ENCODE data around the gene ARL5B.

The ARL5B gene

DNA sequence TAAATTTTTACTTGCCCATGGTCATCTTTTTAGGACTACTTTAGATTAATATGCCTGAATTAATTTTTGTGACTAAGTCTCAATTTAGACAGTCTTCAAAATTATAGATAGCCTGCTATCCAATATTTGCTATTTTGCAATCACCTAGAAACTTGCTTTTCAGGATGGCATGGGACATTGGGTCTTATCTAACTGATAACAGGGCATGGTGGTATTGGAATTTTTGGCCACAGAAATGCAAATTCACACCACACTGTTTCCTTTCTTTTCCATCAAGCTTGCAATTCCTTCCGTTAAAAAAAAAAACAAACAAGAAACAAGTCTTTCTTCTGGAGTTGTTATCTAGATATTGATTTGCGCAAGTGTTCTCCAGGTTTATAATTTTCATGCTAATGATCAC is 8.8 kb downstream of the ARL5B start:
- Histone ChIP-seq H4K20me1 (ENCODE audit: control insufficient read depth, insufficient read depth, low read depth, low read length) (no peaks in the 10 kb centered on the region; the same call in 1 of the 2 replicates), H3F3A (ENCODE audit: control insufficient read depth, insufficient read depth) (peaks cover 3% of the 10 kb centered on the region; the same call in 1 of the 2 replicates), H3K36me3 (ENCODE audit: control insufficient read depth, low read length) (peaks cover 56% of the 10 kb centered on the region), H3K4me2 (ENCODE audit: low read length) (no peak overlapping the region), H3K9me3 (ENCODE audit: control insufficient read depth, insufficient read depth, low read length) (no peaks in the 10 kb centered on the region), H3K79me2 (ENCODE audit: control insufficient read depth, low read length) (peaks cover 60% of the 10 kb centered on the region), H3K27me3 (ENCODE audit: control insufficient read depth, low read length) (no peaks in the 10 kb centered on the region), H3K9me2 (replicated peaks; ENCODE audit: control insufficient read depth, low read length) (no peaks in the 10 kb centered on the region), H3K4me3 (ENCODE audit: low read length) (no peak overlapping the region), H3K4me1 (ENCODE audit: control insufficient read depth, low read length) (no peaks in the 10 kb centered on the region), H3K27ac (ENCODE audit: low read depth, low read length) (no peak overlapping the region)
- TF ChIP-seq, protein P1, sequence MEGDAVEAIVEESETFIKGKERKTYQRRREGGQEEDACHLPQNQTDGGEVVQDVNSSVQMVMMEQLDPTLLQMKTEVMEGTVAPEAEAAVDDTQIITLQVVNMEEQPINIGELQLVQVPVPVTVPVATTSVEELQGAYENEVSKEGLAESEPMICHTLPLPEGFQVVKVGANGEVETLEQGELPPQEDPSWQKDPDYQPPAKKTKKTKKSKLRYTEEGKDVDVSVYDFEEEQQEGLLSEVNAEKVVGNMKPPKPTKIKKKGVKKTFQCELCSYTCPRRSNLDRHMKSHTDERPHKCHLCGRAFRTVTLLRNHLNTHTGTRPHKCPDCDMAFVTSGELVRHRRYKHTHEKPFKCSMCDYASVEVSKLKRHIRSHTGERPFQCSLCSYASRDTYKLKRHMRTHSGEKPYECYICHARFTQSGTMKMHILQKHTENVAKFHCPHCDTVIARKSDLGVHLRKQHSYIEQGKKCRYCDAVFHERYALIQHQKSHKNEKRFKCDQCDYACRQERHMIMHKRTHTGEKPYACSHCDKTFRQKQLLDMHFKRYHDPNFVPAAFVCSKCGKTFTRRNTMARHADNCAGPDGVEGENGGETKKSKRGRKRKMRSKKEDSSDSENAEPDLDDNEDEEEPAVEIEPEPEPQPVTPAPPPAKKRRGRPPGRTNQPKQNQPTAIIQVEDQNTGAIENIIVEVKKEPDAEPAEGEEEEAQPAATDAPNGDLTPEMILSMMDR (IDR thresholded peaks at IDR 0.05; ENCODE audit: low read depth, low read length, poor library complexity, severe bottlenecking) = no peak
- TF ChIP-seq EZH2phosphoT487 (IDR thresholded peaks at IDR 0.05; ENCODE audit: borderline replicate concordance, low read length) = no peak

DNA sequence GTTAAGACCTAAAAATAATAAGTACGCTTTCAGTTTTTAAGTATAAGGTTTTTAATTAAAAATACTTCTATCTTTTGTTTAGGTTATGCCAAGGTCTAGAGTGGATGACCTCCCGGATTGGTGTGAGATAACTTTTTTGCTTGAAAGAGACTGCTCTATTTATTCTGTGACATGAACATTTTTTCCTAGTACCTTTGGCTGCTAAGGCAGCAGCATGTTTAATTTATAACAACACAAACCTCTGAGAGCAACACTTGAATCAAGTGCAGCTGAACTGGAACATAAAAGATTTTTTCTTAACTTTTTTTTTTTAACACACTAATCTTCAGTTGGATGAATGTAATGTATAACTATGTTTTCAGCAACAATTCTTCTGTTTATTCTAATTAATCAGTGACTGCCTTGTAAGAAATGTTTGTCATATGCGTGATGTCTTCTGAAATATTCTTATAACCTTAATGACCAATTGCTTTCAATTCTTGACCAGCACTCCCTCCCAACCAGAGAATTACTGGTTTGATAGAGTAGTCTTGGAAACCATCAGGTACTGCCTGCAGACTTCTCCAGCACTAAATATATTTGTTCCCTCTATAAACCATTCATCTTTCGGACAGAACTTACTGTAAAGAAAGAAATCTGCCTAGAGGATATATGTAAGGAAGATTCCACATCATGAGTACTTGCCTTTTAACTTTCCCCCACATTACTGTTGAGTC is 16.0 kb downstream of the ARL5B start:
- H3K4me1 ChIP-seq (ENCODE audit: control insufficient read depth, low read length) = no peaks in the 10 kb centered on the region
- no peak overlapping the region for H3K4me2 ChIP-seq (ENCODE audit: low read length)
- peaks cover 64% of the 10 kb centered on the region for H3K36me3 ChIP-seq (ENCODE audit: control insufficient read depth, low read length)
- H3K79me2 ChIP-seq (ENCODE audit: control insufficient read depth, low read length) = peaks cover 3% of the 10 kb centered on the region; the same call in 1 of the 2 replicates
- H3K9me2 ChIP-seq (replicated peaks; ENCODE audit: control insufficient read depth, low read length) = no peaks in the 10 kb centered on the region
- no peaks in the 10 kb centered on the region for H3K27me3 ChIP-seq (ENCODE audit: control insufficient read depth, low read length)
- H3K4me3 ChIP-seq (ENCODE audit: low read length) = no peak overlapping the region
- H3K27ac ChIP-seq (ENCODE audit: low read depth, low read length) = no peak overlapping the region
- no peaks in the 10 kb centered on the region for H3K9me3 ChIP-seq (ENCODE audit: control insufficient read depth, insufficient read depth, low read length)
- peaks cover 5% of the 10 kb centered on the region; the same call in 1 of the 2 replicates for H3F3A ChIP-seq (ENCODE audit: control insufficient read depth, insufficient read depth)
- no peaks in the 10 kb centered on the region for H4K20me1 ChIP-seq (ENCODE audit: control insufficient read depth, insufficient read depth, low read depth, low read length)
- TF ChIP-seq, protein P1 (IDR thresholded peaks at IDR 0.05; ENCODE audit: low read depth, low read length, poor library complexity, severe bottlenecking) = no peak
- TF ChIP-seq EZH2phosphoT487 (IDR thresholded peaks at IDR 0.05; ENCODE audit: borderline replicate concordance, low read length) = no peak

DNA sequence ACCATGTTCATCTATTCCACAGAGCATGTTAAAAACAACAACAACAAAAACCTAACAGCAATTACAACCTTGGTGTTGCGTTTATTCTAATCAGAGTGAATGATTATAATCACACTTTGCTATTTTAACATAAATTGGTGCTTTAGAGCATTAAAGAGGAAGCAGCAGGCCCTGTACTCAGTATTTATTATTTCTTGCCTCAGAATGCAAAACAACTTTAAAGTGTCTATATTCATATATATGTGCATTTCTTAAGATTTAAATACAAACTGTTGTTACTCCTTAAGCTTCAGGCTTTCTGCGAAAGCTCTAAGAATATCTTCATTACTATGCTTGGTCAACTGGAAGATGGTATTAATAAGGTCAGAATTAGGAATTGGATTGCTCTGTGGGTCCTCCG is 21.5 kb downstream of the ARL5B start:
- H3K79me2 ChIP-seq (ENCODE audit: control insufficient read depth, low read length) = no peaks in the 10 kb centered on the region
- no peaks in the 10 kb centered on the region for H3K9me2 ChIP-seq (replicated peaks; ENCODE audit: control insufficient read depth, low read length)
- peaks cover 17% of the 10 kb centered on the region for H3K36me3 ChIP-seq (ENCODE audit: control insufficient read depth, low read length)
- H3K9me3 ChIP-seq (ENCODE audit: control insufficient read depth, insufficient read depth, low read length) = no peaks in the 10 kb centered on the region
- H3K27ac ChIP-seq (ENCODE audit: low read depth, low read length) = no peak overlapping the region
- no peaks in the 10 kb centered on the region for H4K20me1 ChIP-seq (ENCODE audit: control insufficient read depth, insufficient read depth, low read depth, low read length)
- no peaks in the 10 kb centered on the region for H3K4me1 ChIP-seq (ENCODE audit: control insufficient read depth, low read length)
- H3K4me2 ChIP-seq (ENCODE audit: low read length) = no peak overlapping the region
- no peak for TF ChIP-seq EZH2phosphoT487 (IDR thresholded peaks at IDR 0.05; ENCODE audit: borderline replicate concordance, low read length)
- TF ChIP-seq, protein P1 (IDR thresholded peaks at IDR 0.05; ENCODE audit: low read depth, low read length, poor library complexity, severe bottlenecking) = no peak
- H3K4me3 ChIP-seq (ENCODE audit: low read length) = no peak overlapping the region
- 0 out of 2 replicates have a peak, but pooled peaks cover 2% of the 10 kb centered on the region for H3F3A ChIP-seq (ENCODE audit: control insufficient read depth, insufficient read depth)
- H3K27me3 ChIP-seq (ENCODE audit: control insufficient read depth, low read length) = no peaks in the 10 kb centered on the region

Data from DOHH2 (cell line).